Fibroblast of gingiva (primary cell): ENCODE data around the gene GAP43.

Source experiments
- DNase-seq: peaks from one replicate; pipeline ENCODE4 v3.0.0-alpha.2; 2011; ENCODE audit warnings: low read depth

GAP43 gene

DNA sequence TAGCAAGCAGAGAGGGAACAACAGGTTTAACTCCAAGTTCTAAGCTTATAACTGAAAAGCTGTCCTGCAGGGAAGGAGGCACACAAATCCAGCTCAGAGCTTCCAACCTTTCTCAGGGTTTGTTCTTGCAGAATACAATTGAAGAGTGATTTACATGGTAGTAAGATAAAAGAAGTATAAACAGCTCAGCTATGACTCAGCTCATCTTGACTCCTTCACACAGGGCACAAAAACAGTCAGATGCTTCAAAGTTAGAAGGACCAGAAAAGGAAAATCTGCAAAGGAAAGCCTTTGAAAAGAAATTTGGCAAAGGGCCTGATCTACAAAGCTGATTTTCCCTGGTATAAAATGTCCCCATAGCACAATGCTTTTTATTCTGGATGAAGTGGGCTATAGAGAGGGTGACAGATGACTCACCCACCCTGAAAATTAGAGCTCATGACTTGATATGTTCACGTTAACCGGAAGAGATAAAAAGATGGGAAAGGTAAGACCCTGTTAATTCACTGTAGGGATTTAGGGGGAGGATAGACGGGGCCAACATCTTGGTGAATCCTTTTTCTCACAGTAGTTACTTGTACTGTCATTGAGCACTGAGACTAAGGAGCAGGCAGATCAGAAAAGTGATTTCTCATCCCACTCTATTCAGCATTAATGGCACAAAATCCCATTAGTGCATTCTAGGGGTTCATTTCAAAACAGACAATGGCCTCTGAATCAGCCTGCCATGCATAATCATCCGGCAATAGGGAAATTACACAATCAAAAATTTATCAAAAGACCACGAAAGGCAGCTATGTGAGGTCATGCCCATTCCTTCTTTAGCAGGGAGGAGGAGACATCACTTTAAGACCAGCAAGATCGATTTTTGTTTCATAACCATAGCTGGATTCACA is 143.5 kb downstream of the GAP43 start:
- DNase-seq: peak; percentile 30

DNA sequence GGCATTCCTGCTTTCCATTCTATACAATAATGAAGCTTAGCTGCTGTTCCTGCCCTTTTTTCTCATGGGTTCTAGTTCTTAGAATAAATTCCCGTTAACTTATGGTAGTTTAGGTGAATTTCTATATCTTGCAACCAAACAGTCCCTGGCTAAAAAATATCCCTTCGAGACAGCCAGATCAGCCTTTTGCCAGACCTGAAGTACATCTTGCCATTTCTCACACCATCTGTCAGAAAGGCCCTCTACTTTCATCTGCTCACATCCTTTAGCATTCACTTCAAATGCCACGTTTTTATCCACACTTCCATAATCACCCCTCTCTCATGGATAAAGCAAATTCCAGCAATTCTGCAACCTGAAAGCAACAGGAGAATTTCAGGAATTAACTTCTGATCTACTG is 145.4 kb downstream of the GAP43 start:
- no peak for DNase-seq
